Ovary (tissue), 3 donors: ENCODE data around the gene CTNNA1.

Experiments
- CTCF ChIP-seq, 3 donors: fragments of 450-650 bp in 2 of 3; fragments of 200-600 bp in 1 of 3; IDR thresholded peaks; one replicate each; pipeline versions ENCODE4 v1.5.1 to v1.8.0; 2016 to 2022; ENCODE audit warnings: antibody characterized with exemption in 3 of 3, mild to moderate bottlenecking in 1 of 3
- POLR2A ChIP-seq: fragments of 450-650 bp; IDR thresholded peaks from one replicate; pipeline ENCODE4 v1.6.1; 2017; ENCODE audit warnings: antibody characterized with exemption, mild to moderate bottlenecking, moderate library complexity
- donor health status: DM: no; HTN: no; CAD: no.

GRCh38 chr5:138961221-138961620 lies 208.0 kb downstream of the CTNNA1 start:
- TF ChIP-seq POLR2A (no peak), CTCF (IDR thresholded peaks at IDR 0.05) (no peak)
